GM18520 (cell line): ENCODE data around the gene L3MBTL4.
"Not testable (repeated sequence)": the region's sequence is repeated elsewhere in the genome, so short reads cannot be mapped to it uniquely, and the experiment has no call there.

ENCODE experiments used
- ATAC-seq: cut with Tn5 transposase; IDR thresholded peaks from one replicate; pipeline ENCODE4 v1.9.1; 2021; ENCODE audit not compliant: unreplicated experiment

L3MBTL4 gene

GRCh38 chr18:6414723-6415417 is at the start of gene L3MBTL4:
Gene L3MBTL4, minus strand, starts transcription at chr18:6414911. Its CDS starts 103,286 bp downstream, at chr18:6311625.
- peak; percentile 40 for ATAC-seq

GRCh38 chr18:6452194-6452593 is 37.5 kb upstream of the L3MBTL4 start:
- no peak for ATAC-seq

GRCh38 chr18:6449213-6449612 is 34.5 kb upstream of the L3MBTL4 start:
- ATAC-seq, result no peak

- no peak for ATAC-seq
Observed at GRCh38 chr18:6444466-6445228, 29.9 kb upstream of the L3MBTL4 start.

- ATAC-seq, result no peak
Observed at GRCh38 chr18:6441200-6441599, 26.5 kb upstream of the L3MBTL4 start.

- ATAC-seq, result no peak
Observed at GRCh38 chr18:6437937-6438818, 23.5 kb upstream of the L3MBTL4 start.

- no peak for ATAC-seq
Observed at GRCh38 chr18:6435731-6436130, 21.0 kb upstream of the L3MBTL4 start.

- ATAC-seq, result no peak
Observed at GRCh38 chr18:6434987-6435709, 20.4 kb upstream of the L3MBTL4 start.

GRCh38 chr18:6434481-6434880 is 19.8 kb upstream of the L3MBTL4 start:
- no peak for ATAC-seq

- no peak for ATAC-seq
Observed at GRCh38 chr18:6431659-6432318, 17.1 kb upstream of the L3MBTL4 start.

GRCh38 chr18:6428851-6429395 is 14.2 kb upstream of the L3MBTL4 start:
- ATAC-seq, result no peak

GRCh38 chr18:6427286-6427685 is 12.6 kb upstream of the L3MBTL4 start:
- ATAC-seq, result no peak

- ATAC-seq, result no peak
Observed at GRCh38 chr18:6423289-6423688, 8.6 kb upstream of the L3MBTL4 start.

GRCh38 chr18:6414118-6414722 is 491 bp downstream of the L3MBTL4 start:
- peak; percentile 77 for ATAC-seq

GRCh38 chr18:6413579-6414117 is 1.1 kb downstream of the L3MBTL4 start:
- ATAC-seq, result no peak

- no peak for ATAC-seq
Observed at GRCh38 chr18:6412933-6413472, 1.7 kb downstream of the L3MBTL4 start.

GRCh38 chr18:6411382-6411781 is 3.3 kb downstream of the L3MBTL4 start:
- no peak for ATAC-seq

- ATAC-seq, result no peak
Observed at GRCh38 chr18:6409933-6410332, 4.8 kb downstream of the L3MBTL4 start.

- not testable (repeated sequence) for ATAC-seq
Observed at GRCh38 chr18:6408543-6408942, 6.2 kb downstream of the L3MBTL4 start.
